Keratinocyte (primary cell): ENCODE results near the gene KCNQ4. TPM values are rescaled to one million over a fixed set of nuclear protein-coding genes. Genes with fewer than 3 reads are reported as not detected.

Experiments
- DNase-seq: peaks from one replicate; pipeline ENCODE4 v3.0.0-alpha.2; 2011; ENCODE audit warnings: low read depth, missing footprints, low spot score
- FAIRE-seq: peaks from 2 replicates; lab custom pipeline; 2011; peaks lifted over from hg19 to GRCh38; lab: Jason Lieb, UNC
- H2AFZ ChIP-seq: 2 replicates; pipeline ENCODE4 v1.6.0; 2012; ENCODE audit warnings: low read length, control low read depth, inconsistent platforms; ENCODE audit not compliant: control insufficient read depth
- H3K27ac ChIP-seq: 2 replicates; pipeline ENCODE4 v1.5.1; 2011; ENCODE audit warnings: low read length; ENCODE audit not compliant: control insufficient read depth, insufficient read depth
- H3K27me3 ChIP-seq: 3 replicates; pipeline ENCODE4 v1.6.0; 2011; ENCODE audit warnings: low read length; ENCODE audit not compliant: control insufficient read depth, insufficient read depth; ENCODE audit errors: extremely low read depth
- H3K36me3 ChIP-seq, 2 experiments: 2 replicates in 1 of 2; 3 replicates in 1 of 2; pipeline ENCODE4 v1.5.1; 2011; ENCODE audit warnings: low read length in 2 of 2, mild to moderate bottlenecking in 1 of 2; ENCODE audit not compliant: control insufficient read depth in 2 of 2, insufficient read depth in 2 of 2; ENCODE audit errors: extremely low read depth in 1 of 2
- H3K4me1 ChIP-seq: 3 replicates; pipeline ENCODE4 v1.5.1; 2011; ENCODE audit warnings: low read length; ENCODE audit not compliant: control insufficient read depth, insufficient read depth; ENCODE audit errors: extremely low read depth
- H3K4me2 ChIP-seq: 3 replicates; pipeline ENCODE4 v1.6.0; 2011; ENCODE audit warnings: low read depth, low read length; ENCODE audit not compliant: control insufficient read depth, insufficient read depth; ENCODE audit errors: extremely low read depth
- H3K4me3 ChIP-seq, 3 experiments: fragments of 200-600 bp in 1 of 3; sonication (generic) in 1 of 3; 2 replicates in 2 of 3; 3 replicates in 1 of 3; pipeline ENCODE4 v1.5.1; 2011 to 2016; ENCODE audit warnings: low read length in 3 of 3, mild to moderate bottlenecking in 3 of 3, control low read depth in 2 of 3, inconsistent platforms in 1 of 3, low read depth in 1 of 3, mixed read lengths in 1 of 3, mixed run types in 1 of 3, moderate library complexity in 1 of 3; ENCODE audit not compliant: control insufficient read depth in 2 of 3, insufficient read depth in 2 of 3; ENCODE audit errors: extremely low read depth in 1 of 3
- H3K79me2 ChIP-seq: 2 replicates; pipeline ENCODE4 v1.6.0; 2012; ENCODE audit warnings: low read length; ENCODE audit not compliant: control insufficient read depth, insufficient read depth
- H3K9ac ChIP-seq: 3 replicates; pipeline ENCODE4 v1.6.0; 2011; ENCODE audit warnings: low read length; ENCODE audit not compliant: control insufficient read depth, insufficient read depth; ENCODE audit errors: extremely low read depth
- H3K9me1 ChIP-seq: 3 replicates; pipeline ENCODE4 v1.6.0; 2011; ENCODE audit warnings: low read length; ENCODE audit not compliant: control insufficient read depth, insufficient read depth; ENCODE audit errors: extremely low read depth
- H3K9me3 ChIP-seq: 2 replicates; pipeline ENCODE4 v1.5.1; 2012; ENCODE audit warnings: low read depth, low read length; ENCODE audit not compliant: control insufficient read depth
- H4K20me1 ChIP-seq: 3 replicates; pipeline ENCODE4 v1.6.0; 2011; ENCODE audit warnings: low read length; ENCODE audit not compliant: control insufficient read depth, insufficient read depth; ENCODE audit errors: extremely low read depth
- EZH2 ChIP-seq: IDR thresholded peaks from one replicate; pipeline ENCODE4 v1.6.1; 2012; ENCODE audit warnings: inconsistent platforms, mild to moderate bottlenecking, low read length, moderate library complexity
- dilution Hi-C: fragments of 300-500 bp; cut with MboI; formaldehyde crosslinking; loops from one replicate; pipeline ENCODE4 v1.7.0; 2020; ENCODE audit warnings: low sequenced_read_pairs; ENCODE audit not compliant: extremely low pct_ligation_motif_present
- polyA plus RNA-seq, 5 experiments: library from polyadenylated mRNA; depleted of rRNA in 3 of 5; stranded (reverse) in 3 of 5; stranded (forward) in 1 of 5; unstranded in 1 of 5; fragments of >200 nt; gene quantifications; 1 replicate in 1 of 5; 2 replicates in 3 of 5; 3 replicates in 1 of 5; pipeline versions ENCODE4 v1.2.1 to v1.2.3, GENCODE V29; 2011 to 2012; ENCODE audit warnings: missing spikeins in 2 of 5, low read depth in 1 of 5, low replicate concordance in 1 of 5
- TF ChIP-seq, protein P1 (sequence below), 3 experiments: IDR thresholded peaks in 1 of 3; conservative IDR thresholded peaks in 1 of 3; optimal IDR thresholded peaks in 1 of 3; 2 replicates in 2 of 3; 3 replicates in 1 of 3; pipeline versions ENCODE3 to v1.5.1; 2011; ENCODE audit warnings: low read length in 3 of 3, mild to moderate bottlenecking in 3 of 3, moderate library complexity in 2 of 3, control low read depth in 1 of 3, inconsistent platforms in 1 of 3; ENCODE audit not compliant: insufficient read depth in 2 of 3; ENCODE audit errors: extremely low read depth in 1 of 3

The KCNQ4 gene
- polyA plus RNA-seq, 1 donor (not counting 4 experiments of a cell fraction or from before 2014, with no cell fraction given) = not detected

DNA sequence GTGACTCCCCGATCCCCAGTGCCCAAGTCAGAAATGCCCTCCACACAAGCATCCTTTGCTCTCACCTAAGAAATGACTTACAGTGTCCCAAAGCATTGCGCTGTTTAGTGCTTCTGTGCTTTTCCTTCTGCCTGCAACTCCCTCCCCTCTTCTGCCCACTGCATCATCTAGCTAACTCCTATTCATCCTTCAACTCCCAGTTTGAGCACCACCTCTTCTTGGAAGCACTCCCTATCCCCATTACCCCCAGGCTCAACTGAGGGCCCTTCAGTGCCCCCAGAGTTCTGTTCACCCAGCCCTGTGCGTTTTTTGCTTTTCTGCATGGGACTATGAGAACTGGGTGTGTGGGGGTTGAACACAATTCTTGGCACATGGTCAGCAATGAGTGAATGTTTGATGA, 10.0 kb downstream of the KCNQ4 start:
- no peak overlapping the region for H3K27ac ChIP-seq
- no peaks in the 10 kb centered on the region for H4K20me1 ChIP-seq
- H3K79me2 ChIP-seq = no peaks in the 10 kb centered on the region
- H3K9me1 ChIP-seq = no peaks in the 10 kb centered on the region
- no peak for TF ChIP-seq EZH2
- TF ChIP-seq, protein P1, sequence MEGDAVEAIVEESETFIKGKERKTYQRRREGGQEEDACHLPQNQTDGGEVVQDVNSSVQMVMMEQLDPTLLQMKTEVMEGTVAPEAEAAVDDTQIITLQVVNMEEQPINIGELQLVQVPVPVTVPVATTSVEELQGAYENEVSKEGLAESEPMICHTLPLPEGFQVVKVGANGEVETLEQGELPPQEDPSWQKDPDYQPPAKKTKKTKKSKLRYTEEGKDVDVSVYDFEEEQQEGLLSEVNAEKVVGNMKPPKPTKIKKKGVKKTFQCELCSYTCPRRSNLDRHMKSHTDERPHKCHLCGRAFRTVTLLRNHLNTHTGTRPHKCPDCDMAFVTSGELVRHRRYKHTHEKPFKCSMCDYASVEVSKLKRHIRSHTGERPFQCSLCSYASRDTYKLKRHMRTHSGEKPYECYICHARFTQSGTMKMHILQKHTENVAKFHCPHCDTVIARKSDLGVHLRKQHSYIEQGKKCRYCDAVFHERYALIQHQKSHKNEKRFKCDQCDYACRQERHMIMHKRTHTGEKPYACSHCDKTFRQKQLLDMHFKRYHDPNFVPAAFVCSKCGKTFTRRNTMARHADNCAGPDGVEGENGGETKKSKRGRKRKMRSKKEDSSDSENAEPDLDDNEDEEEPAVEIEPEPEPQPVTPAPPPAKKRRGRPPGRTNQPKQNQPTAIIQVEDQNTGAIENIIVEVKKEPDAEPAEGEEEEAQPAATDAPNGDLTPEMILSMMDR (optimal IDR thresholded peaks at IDR 0.05 in 1 of 3, IDR thresholded peaks at IDR 0.05 in 1 of 3, conservative IDR thresholded peaks at IDR 0.05 in 1 of 3; ENCODE audit: extremely low read depth in 1 of 3, insufficient read depth in 2 of 3, low read length in 3 of 3) = no peak
- dilution Hi-C loops = no loop called here
- no peak overlapping the region for H3K9ac ChIP-seq
- no peaks in the 10 kb centered on the region for H3K9me3 ChIP-seq
- peaks cover 45% of the 10 kb centered on the region for H3K27me3 ChIP-seq
- H3K4me1 ChIP-seq = no peaks in the 10 kb centered on the region
- no peak overlapping the region for H2AFZ ChIP-seq
- H3K4me2 ChIP-seq = no peak overlapping the region
- FAIRE-seq (no peak), DNase-seq (no peak)
- no peaks in the 10 kb centered on the region for H3K36me3 ChIP-seq
- no peak overlapping the region for H3K4me3 ChIP-seq

- Histone ChIP-seq H3K4me1 (no peaks in the 10 kb centered on the region), H3K36me3 (no peaks in the 10 kb centered on the region), H4K20me1 (no peaks in the 10 kb centered on the region), H3K27me3 (peaks cover 40% of the 10 kb centered on the region), H3K9me1 (no peaks in the 10 kb centered on the region), H2AFZ (no peak overlapping the region), H3K4me2 (no peak overlapping the region), H3K4me3 (no peak overlapping the region), H3K9me3 (no peaks in the 10 kb centered on the region), H3K9ac (no peak overlapping the region), H3K27ac (no peak overlapping the region), H3K79me2 (no peaks in the 10 kb centered on the region)
- no peak for DNase-seq
- FAIRE-seq = no peak
- TF ChIP-seq EZH2 = no peak
- TF ChIP-seq, protein P1 (optimal IDR thresholded peaks at IDR 0.05 in 1 of 3, IDR thresholded peaks at IDR 0.05 in 1 of 3, conservative IDR thresholded peaks at IDR 0.05 in 1 of 3; ENCODE audit: extremely low read depth in 1 of 3, insufficient read depth in 2 of 3, low read length in 3 of 3) = no peak
- dilution Hi-C loops = no loop called here
These were observed 10.5 kb downstream of the KCNQ4 start for GRCh38 chr1:40794048-40794447.
